ENCODE measurements around the gene ASAP2. TPM values are rescaled to one million over a fixed set of nuclear protein-coding genes. Genes with fewer than 3 reads are reported as not detected.
A peak's percentile ranks its signal among the peaks of the same experiment; 100 is the strongest.

The ASAP2 gene
- total and polyA plus RNA-seq, 9 of the 15 experiments (the other 6 are each of a cell fraction or from before 2014, with no cell fraction given) = 0.06 to 4.3 (median 3.1) TPM

DNA sequence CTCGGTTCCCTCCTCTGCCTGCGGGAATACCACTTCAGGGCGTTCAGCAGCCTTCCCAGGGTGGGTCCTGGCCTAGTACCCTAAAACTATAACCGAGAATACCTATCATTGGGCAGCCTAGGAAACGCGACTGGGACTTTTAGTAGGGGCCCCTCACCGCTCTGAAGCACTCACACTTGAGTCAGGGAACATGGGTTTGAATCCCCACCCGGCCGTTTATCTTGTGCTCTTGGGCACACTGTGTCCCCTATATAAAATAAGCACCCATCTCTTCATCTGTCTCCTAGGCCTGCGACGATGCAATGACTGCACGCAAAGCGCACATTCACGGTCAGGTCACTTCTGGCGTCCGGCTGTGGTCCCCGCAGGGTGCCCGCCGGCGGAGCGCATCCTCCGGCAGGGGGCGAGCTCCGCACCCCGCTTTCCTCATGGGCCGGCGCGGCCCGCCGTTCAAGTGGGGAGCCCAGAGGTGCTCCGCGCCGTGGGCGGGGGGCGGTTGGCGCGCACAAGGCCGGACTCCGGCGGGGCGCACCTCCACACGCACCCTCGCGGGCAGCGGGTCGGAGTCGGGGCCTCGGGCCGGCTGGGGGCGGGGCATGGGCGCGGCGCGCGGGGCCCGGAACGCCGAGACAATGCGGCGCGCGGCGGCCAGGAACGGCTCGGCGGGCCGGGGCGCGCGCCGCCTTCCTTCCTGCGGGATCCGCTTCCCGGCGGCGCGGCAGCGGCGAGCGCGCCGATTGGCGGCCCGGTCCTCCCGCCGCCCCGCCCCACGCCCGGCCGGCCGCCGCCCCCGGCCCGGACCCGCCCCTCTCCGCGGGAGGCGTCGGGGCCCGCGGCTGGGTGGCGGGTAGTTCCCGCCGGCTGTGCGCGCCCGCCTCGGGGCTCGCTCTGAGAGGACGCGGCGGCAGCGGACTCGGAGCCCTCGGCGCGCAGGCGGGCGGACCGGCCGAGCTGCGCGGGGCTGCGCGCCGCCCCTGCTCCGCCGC is at the start of gene ASAP2 (continued):
- TF ChIP-seq, protein P1, sequence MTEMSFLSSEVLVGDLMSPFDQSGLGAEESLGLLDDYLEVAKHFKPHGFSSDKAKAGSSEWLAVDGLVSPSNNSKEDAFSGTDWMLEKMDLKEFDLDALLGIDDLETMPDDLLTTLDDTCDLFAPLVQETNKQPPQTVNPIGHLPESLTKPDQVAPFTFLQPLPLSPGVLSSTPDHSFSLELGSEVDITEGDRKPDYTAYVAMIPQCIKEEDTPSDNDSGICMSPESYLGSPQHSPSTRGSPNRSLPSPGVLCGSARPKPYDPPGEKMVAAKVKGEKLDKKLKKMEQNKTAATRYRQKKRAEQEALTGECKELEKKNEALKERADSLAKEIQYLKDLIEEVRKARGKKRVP (CRISPR knock-in tag; IDR thresholded peaks at IDR 0.05) = no peak
- TF ChIP-seq POLR2H (tag; IDR thresholded peaks at IDR 0.05; ENCODE audit: low read depth) = 0 out of 2 replicates have a peak, but pooled peaks have one; percentile 9
- peak; percentile 62; the same call in 1 of the 2 replicates for TF ChIP-seq SAFB (IDR thresholded peaks at IDR 0.05; ENCODE audit: borderline replicate concordance, low read depth, low read length)
- TF ChIP-seq, protein P2, sequence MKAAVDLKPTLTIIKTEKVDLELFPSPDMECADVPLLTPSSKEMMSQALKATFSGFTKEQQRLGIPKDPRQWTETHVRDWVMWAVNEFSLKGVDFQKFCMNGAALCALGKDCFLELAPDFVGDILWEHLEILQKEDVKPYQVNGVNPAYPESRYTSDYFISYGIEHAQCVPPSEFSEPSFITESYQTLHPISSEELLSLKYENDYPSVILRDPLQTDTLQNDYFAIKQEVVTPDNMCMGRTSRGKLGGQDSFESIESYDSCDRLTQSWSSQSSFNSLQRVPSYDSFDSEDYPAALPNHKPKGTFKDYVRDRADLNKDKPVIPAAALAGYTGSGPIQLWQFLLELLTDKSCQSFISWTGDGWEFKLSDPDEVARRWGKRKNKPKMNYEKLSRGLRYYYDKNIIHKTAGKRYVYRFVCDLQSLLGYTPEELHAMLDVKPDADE (conservative IDR thresholded peaks at IDR 0.05; ENCODE audit: control insufficient read depth, low read depth, low read length) = peak; percentile 72
- 0 out of 4 replicates have a peak, but pooled peaks of 1 of the 2 experiments have one; percentile 59 for TF ChIP-seq KDM4B (IDR thresholded peaks at IDR 0.05; ENCODE audit: borderline replicate concordance in 2 of 2, low read depth in 1 of 2)
- TF ChIP-seq KLF1 (tag; IDR thresholded peaks at IDR 0.05) = peak; percentile 32; the same call in 1 of the 2 replicates
- peak; percentile 60; the same call in 1 of the 2 replicates for TF ChIP-seq ZBTB1 (CRISPR knock-in tag; IDR thresholded peaks at IDR 0.05; ENCODE audit: borderline replicate concordance, low read depth)
- TF ChIP-seq ZBTB17 (CRISPR knock-in tag; IDR thresholded peaks at IDR 0.05) = 0 out of 2 replicates have a peak, but pooled peaks have one; percentile 18
